HK-2 (cell line): ENCODE measurements around the gene PBOV1.

Source experiments
- DNase-seq: peaks from one replicate; pipeline ENCODE4 v3.0.0-alpha.2; 2018; ENCODE audit not compliant: unreplicated experiment

The PBOV1 gene

DNA sequence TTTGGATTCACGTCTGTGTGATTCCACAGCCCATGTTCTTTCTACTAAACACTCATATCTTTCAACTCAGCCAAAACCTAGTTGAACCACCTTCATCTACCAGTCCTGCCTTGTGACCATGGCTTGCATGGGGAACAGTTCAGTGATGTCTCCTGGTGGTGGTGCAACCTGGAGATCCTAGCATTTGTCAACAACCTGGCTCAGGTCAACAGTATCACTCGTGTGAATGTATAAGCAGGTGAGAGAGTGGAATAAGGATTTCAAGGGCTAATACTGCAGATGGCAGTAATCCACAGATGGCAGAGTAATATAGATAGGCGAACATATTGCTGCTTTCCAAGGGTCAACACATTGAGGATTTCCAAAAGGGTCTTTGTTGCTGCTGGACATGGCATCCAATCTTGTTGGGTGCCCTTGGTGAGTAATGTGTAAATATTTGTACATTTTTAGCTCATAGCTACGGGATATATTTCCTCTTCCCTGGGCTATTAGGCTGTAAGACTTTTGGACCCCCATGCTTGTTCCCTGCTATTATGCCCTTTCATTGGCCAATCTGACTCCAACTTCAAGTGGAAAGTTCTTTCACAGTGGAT is 13.4 kb downstream of the PBOV1 start:
- no peak for DNase-seq

DNA sequence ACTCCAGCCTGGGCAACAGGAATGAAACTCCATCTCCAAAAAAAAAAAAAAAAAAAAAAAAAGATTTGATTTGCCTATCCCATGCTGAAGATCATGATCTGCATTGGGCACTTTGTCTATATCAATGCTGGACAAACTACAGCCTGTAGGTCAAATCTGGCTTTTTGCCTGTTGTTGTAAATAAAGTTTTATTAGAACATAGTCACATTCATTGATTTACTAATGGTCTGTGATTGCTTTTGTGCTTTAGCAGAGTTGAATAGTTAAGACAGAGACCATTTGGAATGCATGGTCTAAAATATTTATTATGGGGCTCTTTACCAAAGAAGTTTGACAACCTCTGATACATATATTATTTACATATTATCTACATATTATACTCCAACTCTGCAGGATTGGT is 14.0 kb downstream of the PBOV1 start:
- no peak for DNase-seq

DNA sequence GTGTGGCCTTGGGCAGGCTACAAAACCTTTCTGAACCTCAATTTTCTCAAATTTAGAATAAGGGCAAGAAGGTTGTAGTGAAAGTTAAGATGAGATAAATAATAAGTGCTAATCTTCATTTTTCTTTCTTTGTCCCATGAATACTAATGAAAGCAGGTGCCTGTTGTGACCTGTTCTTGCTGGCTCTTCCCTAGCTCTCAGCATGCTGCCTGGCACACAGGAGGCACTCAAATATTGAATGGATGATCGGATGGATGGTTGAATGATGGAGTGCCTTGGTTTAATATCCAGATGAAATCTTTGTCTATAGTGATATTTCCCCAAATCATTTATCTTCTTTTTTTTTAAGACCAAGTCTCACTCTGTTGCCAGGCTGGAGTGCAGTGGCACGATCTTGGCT is 15.0 kb downstream of the PBOV1 start:
- no peak for DNase-seq

DNA sequence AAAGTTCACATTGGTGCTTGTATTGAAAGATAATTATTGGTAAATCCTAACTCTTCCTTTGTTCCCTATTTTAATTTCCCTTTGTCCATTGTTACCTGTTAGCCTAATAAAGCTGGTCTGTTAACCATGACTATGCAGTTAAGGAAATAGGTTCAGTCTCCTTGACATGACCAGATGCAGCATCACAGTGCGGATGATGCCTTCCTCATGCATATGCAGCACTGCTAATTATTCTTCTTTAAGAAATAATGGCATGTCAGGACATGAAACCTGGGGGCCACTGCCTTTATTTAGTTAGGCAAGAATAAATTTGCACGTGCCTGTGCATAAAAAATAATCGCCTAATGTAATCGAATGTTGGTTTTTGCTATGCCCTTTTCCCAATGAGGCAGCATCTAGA is 16.5 kb downstream of the PBOV1 start:
- DNase-seq, result no peak

DNA sequence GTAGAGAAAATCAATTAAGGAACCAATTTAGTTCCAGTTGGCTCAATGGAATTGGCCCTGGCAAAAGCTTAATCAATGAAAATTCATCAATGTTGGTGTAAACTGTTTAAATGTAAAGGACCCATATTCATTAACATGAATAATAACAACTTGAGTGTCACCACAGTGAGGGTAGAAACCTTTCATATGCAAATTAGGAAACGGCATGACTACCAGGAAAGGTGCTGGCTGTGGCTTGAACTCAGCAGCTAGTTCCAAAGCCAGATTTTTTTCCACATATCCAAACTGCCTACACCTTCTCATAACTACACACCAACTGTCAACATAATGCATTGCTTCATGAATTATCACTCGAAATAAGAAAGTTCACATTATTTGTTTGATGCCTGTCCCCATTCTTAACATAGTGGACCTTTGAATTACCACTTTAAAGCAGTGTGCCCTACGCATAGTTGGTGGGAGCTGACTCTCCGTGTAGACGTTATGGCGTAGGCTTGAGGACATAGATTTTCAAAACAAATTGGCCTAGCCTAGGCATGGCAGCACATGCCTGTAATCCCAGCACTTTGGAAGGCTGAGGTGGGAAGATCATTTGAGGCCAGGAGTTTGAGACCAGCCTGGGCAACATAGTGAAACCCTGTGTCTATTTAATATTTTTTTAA is 19.7 kb downstream of the PBOV1 start:
- no peak for DNase-seq

DNA sequence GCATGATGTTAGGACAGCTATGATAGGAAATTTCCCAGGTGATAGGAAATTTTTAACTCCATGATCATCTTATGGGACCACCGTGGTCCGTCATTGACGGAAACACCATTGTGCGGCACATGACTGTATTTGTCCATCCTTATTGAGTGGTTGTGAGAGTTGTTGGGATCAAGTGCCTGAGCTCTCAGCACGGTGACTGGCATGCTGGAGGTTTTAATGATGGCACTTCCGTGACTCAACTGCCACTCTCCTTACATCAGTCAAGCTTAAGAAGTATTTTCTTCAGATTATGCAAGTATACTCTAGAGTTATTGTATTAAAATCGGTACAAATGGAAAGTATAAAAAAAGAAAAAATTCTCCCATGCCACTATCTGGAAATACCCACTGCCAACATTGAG is 20.7 kb downstream of the PBOV1 start:
- DNase-seq, result no peak

DNA sequence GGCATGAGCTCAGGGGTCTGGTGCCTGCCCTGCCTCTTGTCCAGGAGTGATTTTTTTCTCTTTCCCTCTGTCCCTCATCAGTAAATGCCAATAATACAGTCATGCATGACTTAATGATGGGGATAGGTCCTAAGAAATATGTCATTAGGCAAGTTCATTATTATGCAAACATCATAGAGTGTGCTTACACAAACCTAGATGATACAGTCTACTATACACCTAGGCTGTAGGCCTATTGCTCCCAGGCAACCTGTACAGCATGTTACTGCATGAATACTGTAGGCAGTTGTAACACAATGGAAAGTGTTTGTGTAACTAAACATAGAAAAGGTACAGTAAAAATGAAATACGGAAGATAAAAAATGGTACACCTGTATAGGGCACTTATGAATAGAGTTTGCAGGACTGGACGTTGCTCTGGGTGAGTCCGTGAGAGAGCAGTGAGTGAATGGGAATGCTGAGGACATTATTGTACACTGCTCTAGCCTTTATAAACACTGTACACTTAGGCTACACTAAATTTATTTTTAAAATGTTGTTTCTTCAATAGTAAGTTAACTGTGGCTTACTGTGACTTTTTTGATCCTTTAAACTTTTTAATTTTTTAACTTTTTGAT is 22.1 kb downstream of the PBOV1 start:
- DNase-seq, result no peak

DNA sequence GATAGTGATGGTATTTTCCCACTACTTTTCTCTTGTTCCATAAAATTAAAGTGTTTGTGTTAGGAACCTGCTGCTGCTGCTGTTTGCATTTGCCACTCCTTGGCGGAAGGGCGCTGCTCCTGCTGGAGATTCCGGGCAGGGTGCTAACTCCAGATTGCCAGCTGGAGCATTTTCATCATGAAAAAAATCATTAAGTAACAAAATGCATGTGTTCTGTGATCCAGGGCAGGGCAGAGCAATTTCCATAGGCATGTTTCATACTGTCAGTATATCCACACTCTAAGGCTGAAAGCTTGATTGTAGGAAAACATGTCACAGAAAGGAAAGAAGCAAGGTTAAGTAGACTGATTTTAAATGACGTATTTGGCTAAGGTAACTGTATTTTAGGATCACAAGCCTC is 24.0 kb downstream of the PBOV1 start:
- no peak for DNase-seq

DNA sequence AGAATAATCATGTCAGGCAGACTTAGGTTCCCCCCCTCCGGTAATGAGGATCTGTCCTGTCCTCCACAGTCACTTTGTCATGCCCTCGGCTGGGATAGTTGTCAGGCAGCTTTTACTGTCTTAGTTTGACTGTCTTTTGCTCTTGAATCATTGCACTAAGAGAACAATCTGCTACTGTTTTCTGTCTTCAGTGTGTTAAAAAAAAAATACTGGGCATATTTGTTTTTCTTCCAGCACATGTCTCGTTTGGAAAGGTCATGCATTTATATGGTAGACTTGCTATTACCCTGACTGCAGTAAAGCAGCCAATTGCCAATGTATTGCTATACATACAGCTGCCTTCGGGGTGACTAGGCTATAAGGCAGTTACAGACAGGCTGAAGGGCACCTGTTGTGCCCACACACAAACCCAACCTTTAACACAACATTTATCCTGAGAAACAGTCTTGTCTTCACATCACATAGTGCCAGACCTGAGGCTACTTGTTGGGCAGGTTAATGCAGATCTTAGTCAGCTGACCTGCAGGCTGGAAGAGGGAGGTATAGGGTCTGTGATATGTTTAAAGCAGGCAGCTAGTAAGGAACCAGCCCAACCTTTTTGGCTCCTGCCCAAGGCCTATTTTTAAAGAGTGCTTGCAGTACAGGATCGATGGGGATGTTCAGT is 29.9 kb downstream of the PBOV1 start:
- DNase-seq, result no peak

DNA sequence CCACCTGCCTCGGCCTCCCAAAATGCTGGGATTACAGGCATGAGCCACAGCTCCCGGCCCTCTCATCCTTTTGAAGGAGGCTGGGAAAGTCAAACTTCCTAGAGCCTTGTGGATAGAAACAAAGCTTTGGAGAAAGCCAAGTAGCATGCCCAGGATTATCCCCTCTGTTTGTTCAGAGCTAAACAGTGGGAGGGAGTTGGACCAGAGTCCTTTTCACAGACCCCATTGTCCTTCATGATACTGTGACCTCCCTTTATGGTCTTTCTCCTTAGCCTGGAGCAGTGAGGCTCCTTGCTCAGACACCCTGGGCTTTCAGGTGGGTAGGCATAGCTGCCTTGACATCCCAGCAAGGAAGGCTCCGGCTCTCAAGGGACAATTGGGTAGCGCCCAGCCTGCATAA is 31.1 kb downstream of the PBOV1 start:
- no peak for DNase-seq

DNA sequence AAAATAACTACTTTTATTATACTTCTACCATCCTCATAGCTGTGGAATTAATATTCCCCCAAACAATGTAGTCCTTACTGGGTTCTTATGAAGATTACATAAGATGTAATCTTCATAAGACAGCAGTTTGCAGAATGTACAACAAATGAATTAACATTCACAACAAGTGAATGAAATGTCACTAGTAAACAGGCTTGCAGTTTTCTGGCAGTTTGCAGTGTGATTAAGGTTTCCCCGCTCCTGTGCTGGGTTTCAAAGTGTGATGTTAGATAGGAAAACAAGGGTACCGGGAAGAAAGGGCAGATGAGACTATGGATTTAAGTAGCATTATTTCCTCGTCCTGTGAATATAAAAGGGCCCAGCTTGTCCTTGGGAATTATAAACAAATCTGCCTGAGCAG is 34.1 kb downstream of the PBOV1 start:
- no peak for DNase-seq

DNA sequence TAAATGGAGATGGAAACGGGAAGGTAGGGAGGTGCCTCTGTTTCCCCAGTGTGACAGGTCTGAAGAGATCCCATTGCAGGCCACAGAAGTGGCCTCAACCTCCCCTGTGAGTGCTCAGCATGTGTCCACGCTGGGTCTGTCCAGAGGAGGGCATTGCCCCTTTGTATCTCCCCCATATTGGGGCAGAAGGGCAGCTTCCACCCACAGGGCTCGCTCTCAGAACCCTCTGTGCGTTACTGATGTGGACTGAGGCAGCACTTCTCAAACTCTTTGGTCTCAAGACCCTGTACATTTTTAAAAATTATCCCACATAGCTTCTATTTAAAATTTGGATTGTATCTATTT is 34.5 kb downstream of the PBOV1 start:
- DNase-seq, result no peak

DNA sequence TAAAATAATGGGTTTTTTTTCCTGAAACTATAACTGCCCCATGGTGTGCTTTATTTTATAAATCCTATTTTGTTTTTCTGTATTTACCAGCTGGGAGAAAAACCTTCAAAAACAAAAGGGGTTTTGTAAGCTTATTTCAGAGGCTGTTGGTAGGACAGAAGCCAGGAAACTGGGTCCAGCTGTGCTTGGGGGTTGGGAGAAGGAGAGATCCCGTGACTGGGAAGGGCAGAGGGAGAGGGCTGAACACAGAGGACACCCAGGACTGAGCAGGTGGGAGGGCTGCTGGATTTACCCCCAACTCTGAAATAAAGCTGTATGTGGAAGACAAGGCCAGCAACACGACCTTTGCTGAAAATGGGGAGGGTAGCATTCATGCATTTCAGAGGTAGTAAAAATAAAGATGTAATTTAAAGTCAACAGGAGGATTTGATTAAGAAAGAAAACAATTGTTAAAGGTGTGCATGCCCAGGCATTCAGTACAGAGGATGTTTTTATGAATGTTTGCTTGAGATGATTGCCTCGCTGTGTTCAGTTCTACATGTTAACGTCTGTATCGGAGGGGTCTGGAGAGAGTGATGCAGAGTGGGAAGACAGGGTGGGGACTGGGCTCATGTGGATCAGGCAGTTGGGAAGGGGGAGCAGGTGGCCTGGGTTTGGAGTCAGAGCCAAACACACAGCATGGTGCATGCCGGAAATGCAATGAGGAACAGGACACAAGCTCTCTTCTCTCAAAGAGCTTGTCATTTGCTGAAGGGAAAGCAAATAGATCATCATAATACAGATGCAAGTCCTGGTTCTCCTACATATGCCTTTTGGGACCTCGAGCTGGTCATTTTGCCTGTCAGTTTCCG is 35.1 kb downstream of the PBOV1 start:
- no peak for DNase-seq

DNA sequence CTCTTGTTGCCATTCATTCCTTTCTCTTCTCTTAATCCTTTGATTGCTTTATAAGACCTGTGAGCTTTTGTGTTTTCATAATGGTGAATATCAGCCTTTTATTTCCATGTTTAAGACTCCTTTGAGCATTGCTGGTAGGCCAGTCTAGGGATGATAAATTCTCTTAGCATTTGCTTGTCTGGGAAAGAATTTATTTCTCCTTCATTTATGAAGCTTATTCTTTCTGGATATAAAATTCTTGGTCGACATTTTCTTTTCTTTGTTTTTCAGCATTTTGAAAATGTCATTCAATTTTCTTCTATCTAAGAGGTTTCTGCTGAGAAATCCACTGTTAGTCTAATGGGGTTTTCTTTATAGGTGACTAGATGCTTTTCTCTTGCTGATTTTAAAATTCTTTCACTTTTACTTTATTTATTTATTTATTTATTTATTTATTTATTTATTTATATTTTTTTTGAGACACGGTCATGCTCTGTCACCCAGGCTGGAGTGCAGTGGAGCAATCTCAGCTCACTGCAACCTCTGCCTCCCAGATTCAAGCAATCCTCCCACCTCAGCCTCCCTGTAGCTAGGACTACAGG is 41.5 kb downstream of the PBOV1 start:
- DNase-seq, result no peak

DNA sequence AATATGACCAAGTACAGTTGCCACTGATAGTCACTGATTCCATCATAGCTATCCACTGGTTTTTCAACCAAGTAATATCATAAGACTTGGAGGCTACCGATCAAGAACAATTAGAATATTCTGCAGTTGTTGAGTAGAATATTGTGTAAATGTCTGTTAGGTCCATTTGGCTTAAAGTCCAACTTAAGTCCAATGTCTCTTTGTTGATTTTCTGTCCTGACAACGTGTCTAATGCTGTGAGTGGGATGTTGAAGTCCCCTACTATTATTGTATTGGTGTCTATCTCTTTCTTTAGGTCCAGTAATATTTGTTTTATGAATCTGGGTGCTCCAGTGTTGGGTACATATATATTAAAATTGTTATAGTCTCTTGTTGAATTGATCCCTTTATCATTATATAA is 42.7 kb downstream of the PBOV1 start:
- no peak for DNase-seq
